Kasumi-1 (cell line): ENCODE measurements around the gene TBC1D22A.

ENCODE experiments used
- DNase-seq, 2 experiments: peaks; one replicate each; lab custom pipeline; 2025; lab: John Stamatoyannopoulos, UW

The TBC1D22A gene

DNA sequence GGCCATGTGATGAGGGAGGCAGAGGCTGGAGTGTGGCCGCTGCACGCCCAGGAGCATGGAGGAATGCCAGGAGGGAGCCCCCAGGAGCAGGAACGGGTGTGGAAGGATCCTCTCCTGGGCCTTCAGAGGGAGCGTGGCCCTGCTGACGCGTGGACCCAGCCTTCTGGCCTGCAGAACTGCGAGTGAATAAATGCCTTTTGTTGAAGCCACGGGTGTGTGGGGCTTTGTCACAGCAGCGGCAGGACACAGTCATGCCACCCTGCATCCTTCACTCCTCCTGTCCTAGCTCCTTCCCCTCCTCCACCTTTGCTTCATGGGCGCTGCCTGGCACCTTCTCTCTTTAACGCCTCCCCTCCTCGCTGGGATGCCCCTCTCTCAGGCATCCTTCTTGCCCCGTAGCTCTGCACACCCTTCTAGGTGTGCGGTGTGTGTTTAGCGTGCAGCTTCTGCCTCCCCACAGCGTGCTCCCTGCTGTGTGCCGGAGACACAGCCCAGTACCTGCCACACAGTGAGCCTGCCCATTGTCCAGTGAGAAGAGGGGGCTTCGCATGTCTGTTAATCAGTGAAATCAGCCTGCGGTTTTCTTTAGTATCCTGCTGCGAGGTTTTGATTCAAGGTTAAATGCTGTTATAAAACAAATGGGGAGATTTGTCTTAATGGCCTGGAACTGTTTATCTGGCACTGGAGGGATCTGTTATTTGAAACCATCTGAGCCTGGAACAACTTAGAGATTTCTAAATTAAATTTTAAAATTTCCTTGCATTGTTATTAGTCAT, 459.6 kb downstream of the TBC1D22A start:
- no peak for DNase-seq
